ENCODE results near the gene CCDC137.

DNA sequence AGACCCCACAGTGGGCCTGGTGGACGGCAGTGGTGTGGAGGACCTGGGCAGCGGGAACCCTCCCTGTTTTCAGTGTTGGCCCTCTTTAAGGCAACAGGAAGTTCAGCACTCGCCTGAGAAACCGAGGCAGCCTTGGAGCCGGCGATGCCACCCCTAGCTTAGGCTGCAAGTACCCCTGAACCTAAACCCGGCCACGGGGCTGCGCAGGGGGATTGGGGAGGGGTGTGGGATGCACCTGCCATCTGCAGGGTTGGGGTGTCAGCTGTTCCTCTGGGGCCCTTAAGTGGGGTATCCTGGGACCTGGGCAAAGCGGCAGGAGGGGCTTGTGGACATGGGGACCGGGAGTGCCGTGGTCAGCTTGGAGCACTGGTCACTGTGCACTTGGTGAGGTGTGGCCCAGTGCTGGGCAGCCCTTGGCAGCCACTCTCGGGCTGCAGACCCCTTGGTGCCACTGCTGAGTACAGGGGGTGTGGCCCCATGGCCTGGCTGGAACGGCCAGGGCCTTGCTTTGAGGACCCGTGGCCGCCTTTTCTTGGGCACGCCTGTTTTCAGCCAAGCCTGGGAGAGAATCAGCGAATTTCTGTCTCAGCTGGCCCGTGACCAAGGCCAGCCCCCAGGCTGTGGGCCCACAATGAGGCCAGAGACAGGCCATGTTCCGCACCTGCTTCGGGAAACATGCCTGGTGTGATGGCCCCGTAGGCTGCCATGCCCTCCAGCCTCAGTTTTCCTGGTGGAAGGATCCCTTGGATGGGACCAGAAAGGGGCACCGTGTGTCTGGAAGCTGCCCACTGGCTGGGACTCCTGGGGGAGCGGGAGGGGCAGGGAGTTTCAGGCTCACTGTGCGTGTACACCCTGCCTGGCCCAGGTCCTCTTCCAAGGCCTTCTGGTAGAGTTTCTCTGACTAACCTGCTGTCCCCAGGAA lies 41.4 kb downstream of the CCDC137 start:
- TF ChIP-seq, protein P1, sequence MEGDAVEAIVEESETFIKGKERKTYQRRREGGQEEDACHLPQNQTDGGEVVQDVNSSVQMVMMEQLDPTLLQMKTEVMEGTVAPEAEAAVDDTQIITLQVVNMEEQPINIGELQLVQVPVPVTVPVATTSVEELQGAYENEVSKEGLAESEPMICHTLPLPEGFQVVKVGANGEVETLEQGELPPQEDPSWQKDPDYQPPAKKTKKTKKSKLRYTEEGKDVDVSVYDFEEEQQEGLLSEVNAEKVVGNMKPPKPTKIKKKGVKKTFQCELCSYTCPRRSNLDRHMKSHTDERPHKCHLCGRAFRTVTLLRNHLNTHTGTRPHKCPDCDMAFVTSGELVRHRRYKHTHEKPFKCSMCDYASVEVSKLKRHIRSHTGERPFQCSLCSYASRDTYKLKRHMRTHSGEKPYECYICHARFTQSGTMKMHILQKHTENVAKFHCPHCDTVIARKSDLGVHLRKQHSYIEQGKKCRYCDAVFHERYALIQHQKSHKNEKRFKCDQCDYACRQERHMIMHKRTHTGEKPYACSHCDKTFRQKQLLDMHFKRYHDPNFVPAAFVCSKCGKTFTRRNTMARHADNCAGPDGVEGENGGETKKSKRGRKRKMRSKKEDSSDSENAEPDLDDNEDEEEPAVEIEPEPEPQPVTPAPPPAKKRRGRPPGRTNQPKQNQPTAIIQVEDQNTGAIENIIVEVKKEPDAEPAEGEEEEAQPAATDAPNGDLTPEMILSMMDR (IDR thresholded peaks at IDR 0.05; ENCODE audit: poor library complexity, severe bottlenecking): no peak
- TF ChIP-seq MXI1 (conservative IDR thresholded peaks at IDR 0.05; ENCODE audit: poor library complexity, severe bottlenecking) (no peak), EZH2 (IDR thresholded peaks at IDR 0.05; ENCODE audit: borderline replicate concordance, insufficient read depth, low read length, poor library complexity, severe bottlenecking) (no peak), EP300 (conservative IDR thresholded peaks at IDR 0.05; ENCODE audit: poor library complexity, severe bottlenecking) (no peak), RAD21 (conservative IDR thresholded peaks at IDR 0.05) (no peak), SMC3 (conservative IDR thresholded peaks at IDR 0.05; ENCODE audit: poor library complexity) (no peak), POLR2AphosphoS5 (IDR thresholded peaks at IDR 0.05) (no peak)
- TF ChIP-seq, protein P2, sequence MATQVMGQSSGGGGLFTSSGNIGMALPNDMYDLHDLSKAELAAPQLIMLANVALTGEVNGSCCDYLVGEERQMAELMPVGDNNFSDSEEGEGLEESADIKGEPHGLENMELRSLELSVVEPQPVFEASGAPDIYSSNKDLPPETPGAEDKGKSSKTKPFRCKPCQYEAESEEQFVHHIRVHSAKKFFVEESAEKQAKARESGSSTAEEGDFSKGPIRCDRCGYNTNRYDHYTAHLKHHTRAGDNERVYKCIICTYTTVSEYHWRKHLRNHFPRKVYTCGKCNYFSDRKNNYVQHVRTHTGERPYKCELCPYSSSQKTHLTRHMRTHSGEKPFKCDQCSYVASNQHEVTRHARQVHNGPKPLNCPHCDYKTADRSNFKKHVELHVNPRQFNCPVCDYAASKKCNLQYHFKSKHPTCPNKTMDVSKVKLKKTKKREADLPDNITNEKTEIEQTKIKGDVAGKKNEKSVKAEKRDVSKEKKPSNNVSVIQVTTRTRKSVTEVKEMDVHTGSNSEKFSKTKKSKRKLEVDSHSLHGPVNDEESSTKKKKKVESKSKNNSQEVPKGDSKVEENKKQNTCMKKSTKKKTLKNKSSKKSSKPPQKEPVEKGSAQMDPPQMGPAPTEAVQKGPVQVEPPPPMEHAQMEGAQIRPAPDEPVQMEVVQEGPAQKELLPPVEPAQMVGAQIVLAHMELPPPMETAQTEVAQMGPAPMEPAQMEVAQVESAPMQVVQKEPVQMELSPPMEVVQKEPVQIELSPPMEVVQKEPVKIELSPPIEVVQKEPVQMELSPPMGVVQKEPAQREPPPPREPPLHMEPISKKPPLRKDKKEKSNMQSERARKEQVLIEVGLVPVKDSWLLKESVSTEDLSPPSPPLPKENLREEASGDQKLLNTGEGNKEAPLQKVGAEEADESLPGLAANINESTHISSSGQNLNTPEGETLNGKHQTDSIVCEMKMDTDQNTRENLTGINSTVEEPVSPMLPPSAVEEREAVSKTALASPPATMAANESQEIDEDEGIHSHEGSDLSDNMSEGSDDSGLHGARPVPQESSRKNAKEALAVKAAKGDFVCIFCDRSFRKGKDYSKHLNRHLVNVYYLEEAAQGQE (IDR thresholded peaks at IDR 0.05; ENCODE audit: borderline replicate concordance): no peak
